Upper lobe of right lung (tissue), 1 donor: ENCODE data around the gene SLC38A8. TPM values are rescaled to one million over a fixed set of nuclear protein-coding genes. Genes with fewer than 3 reads are reported as not detected.

Experiments used
- ATAC-seq: fragments of 200-7000 bp; cut with Tn5 transposase; one replicate; pipeline ENCODE4 v1.9.1; 2020; ENCODE audit warnings: mild to moderate bottlenecking, moderate library complexity
- DNase-seq: peaks from one replicate; pipeline ENCODE4 v3.0.0-alpha.2; 2020
- H3K27ac ChIP-seq: fragments of 200-600 bp; one replicate; pipeline ENCODE4 v1.8.0; 2022
- H3K27me3 ChIP-seq: fragments of 200-600 bp; one replicate; pipeline ENCODE4 v1.8.0; 2022; ENCODE audit warnings: mild to moderate bottlenecking
- H3K36me3 ChIP-seq: fragments of 200-600 bp; one replicate; pipeline ENCODE4 v1.8.0; 2022
- H3K4me1 ChIP-seq: fragments of 200-600 bp; one replicate; pipeline ENCODE4 v1.8.0; 2022
- H3K4me3 ChIP-seq: fragments of 200-600 bp; one replicate; pipeline ENCODE4 v1.8.0; 2022; ENCODE audit warnings: mild to moderate bottlenecking
- H3K9me3 ChIP-seq: fragments of 200-600 bp; one replicate; pipeline ENCODE4 v1.8.0; 2022
- intact Hi-C: fragments of 100-400 bp; cut with DNase I; formaldehyde crosslinking; loops from one replicate; pipeline ENCODE4 v1.11.0; 2022
- total RNA-seq: library from RNA; stranded (reverse); fragmentation: NEBNext Ultra II Directional; extraction: Animal tissue kit (Norgen Biotek cat#: 25700); gene quantifications from one replicate; pipeline ENCODE4 v1.2.1, GENCODE V29; 2021
- TF ChIP-seq, protein P1 (sequence below): fragments of 200-600 bp; IDR thresholded peaks from one replicate; pipeline ENCODE4 v1.8.0; 2022; ENCODE audit warnings: antibody characterized with exemption
- donor health status: DM: no; HTN: yes; CAD: no; lungs with severe emphysema.

SLC38A8 gene
- total RNA-seq, 1 donor from 2014 or later = not detected

DNA sequence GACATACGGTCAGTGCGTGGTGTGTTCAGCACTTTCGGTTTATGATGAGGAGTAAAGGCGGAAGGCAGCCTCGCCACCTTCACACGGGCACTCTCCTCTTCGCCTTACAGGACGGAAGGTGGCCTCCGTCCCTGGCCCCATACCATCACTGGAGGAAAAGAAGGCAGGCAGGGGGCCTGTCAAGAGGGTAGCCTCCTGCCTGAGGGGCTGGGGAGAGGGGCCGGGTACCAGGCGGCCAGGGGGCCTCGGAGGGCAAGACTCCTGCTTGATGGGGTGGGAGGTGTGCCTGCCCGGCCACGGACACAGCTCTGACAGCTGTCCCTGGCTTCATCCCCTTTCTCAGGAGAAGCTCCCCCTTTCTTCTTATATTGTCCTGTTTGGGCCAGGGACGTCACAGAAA, 15.6 kb upstream of the SLC38A8 start:
- intact Hi-C loops = no loop called here
- H3K27me3 ChIP-seq = no peaks in the 10 kb centered on the region
- TF ChIP-seq, protein P1, sequence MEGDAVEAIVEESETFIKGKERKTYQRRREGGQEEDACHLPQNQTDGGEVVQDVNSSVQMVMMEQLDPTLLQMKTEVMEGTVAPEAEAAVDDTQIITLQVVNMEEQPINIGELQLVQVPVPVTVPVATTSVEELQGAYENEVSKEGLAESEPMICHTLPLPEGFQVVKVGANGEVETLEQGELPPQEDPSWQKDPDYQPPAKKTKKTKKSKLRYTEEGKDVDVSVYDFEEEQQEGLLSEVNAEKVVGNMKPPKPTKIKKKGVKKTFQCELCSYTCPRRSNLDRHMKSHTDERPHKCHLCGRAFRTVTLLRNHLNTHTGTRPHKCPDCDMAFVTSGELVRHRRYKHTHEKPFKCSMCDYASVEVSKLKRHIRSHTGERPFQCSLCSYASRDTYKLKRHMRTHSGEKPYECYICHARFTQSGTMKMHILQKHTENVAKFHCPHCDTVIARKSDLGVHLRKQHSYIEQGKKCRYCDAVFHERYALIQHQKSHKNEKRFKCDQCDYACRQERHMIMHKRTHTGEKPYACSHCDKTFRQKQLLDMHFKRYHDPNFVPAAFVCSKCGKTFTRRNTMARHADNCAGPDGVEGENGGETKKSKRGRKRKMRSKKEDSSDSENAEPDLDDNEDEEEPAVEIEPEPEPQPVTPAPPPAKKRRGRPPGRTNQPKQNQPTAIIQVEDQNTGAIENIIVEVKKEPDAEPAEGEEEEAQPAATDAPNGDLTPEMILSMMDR = no peak
- no peaks in the 10 kb centered on the region for H3K4me1 ChIP-seq
- peaks cover 100% of the 10 kb centered on the region for H3K36me3 ChIP-seq
- ATAC-seq (no peak), DNase-seq (peak; percentile 56)
- H3K4me3 ChIP-seq = no peak overlapping the region
- H3K27ac ChIP-seq = no peak overlapping the region
- no peaks in the 10 kb centered on the region for H3K9me3 ChIP-seq

DNA sequence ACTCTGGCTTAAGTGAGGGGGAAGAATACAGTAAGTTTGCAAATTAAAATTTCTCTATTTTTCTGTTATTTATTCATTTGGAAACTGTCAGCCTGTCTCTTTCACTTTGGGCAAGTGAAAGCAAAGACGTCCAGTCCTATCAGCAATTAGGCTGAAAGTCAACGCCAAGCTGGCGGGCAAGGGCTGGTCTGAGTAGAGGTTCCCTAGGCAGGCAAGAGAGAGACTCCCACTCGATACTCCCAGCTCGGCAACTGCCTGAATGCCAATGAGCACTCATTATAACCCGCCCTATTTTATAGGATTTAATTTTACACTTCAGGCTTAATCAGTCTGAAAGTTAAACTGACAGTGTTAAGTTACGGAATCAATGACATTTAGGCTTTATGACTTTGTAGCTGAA, 14.3 kb upstream of the SLC38A8 start:
- ATAC-seq (no peak), DNase-seq (no peak)
- no peaks in the 10 kb centered on the region for H3K9me3 ChIP-seq
- H3K4me3 ChIP-seq = no peak overlapping the region
- no peaks in the 10 kb centered on the region for H3K27me3 ChIP-seq
- H3K36me3 ChIP-seq = peaks cover 100% of the 10 kb centered on the region
- no peak overlapping the region for H3K27ac ChIP-seq
- TF ChIP-seq, protein P1 = no peak
- intact Hi-C loops = no loop called here
- H3K4me1 ChIP-seq = no peaks in the 10 kb centered on the region

DNA sequence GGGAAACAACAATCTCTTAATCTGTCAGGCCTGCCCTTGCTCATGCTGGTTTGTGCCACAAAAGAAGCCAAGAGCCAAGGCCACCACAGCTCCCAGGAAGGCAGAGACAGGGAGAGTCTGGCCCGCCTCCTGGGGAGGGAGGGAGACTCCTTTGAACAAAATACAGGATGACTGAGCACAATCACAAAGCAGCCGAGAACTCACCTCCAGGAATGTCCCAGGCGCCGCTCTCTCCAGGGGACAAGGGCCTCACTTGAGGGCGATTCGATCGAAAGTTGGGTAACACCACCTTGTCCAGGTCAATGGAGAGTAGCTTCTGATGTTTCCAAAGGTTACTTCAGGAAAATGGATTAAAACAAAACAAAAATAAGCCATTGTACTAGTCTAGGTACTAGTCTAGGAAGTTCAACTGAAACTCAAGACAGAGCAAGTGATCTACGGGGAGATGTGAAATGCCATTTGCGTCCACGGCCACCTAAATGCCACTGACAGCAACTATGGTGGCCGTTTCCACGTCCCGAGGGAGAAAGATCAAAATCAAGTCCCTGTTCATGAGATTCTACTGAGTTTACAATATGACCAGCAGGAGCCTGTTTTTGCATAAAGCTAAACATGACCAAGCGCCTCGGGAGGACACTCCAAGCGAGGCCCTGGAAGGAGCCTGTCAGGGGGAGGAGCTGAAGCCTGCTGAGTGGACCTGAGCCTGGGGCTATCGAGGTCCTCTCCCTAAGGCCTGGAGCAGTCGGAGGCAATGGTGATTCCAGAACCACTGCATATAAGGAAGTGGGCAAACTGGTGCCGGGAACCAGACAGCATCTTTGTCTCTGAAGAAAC, 13.4 kb upstream of the SLC38A8 start:
- no peak overlapping the region for H3K27ac ChIP-seq
- ATAC-seq = peak; percentile 52

DNA sequence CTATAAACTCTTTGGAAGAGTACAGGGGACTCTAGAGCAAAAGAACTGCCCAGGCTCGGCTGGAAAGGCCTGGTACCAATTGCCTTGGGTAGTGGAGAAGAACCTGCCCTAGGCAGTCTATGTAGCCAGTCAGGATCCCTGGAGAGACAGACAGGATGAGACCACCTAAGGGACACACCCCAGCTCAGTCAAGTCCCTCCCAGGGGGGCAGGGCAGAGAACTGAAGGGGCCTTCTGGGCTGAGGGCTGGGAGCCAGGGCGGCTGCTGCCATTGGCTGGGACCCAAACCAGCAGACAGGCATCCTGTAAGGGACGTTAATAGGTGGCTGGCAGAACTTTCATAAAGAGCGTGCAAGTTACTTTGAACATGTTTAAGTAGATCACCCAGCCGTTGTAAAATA, 12.8 kb upstream of the SLC38A8 start:
- no peak overlapping the region for H3K4me3 ChIP-seq
- DNase-seq = peak; percentile 46
- H3K36me3 ChIP-seq = peaks cover 85% of the 10 kb centered on the region
- no peak for ATAC-seq
- no peak overlapping the region for H3K27ac ChIP-seq
- H3K27me3 ChIP-seq = no peaks in the 10 kb centered on the region
- no peaks in the 10 kb centered on the region for H3K9me3 ChIP-seq
- H3K4me1 ChIP-seq = no peaks in the 10 kb centered on the region
- TF ChIP-seq, protein P1 = no peak
- intact Hi-C loops = no loop called here

More for the DNA sequence above, 13.4 kb upstream of the SLC38A8 start:
- Histone ChIP-seq H3K4me1 (no peaks in the 10 kb centered on the region), H3K36me3 (peaks cover 90% of the 10 kb centered on the region), H3K27me3 (no peaks in the 10 kb centered on the region), H3K4me3 (no peak overlapping the region), H3K9me3 (no peaks in the 10 kb centered on the region)
- TF ChIP-seq, protein P1 = no peak
- intact Hi-C loops = no loop called here
- peak; percentile 54 for DNase-seq

DNA sequence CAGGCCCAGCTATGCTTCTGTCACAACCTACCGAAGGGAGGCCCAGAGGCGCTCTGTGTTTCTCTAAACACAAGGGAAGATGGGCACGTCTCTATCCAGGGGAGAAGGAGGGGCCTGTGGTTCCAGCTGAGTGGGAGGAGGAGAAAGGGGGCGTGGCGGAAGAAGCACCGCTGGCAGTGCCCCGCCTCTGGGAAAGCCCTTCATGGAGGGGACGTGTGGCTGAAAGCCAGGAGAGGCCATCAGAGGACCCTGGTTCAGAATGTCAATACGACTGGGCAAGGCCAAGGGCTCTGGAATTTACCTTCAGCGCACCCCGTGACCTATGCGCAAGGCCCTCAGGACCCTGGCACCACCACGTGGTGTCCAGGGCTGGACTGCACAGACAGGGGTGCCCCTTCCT, 12.3 kb upstream of the SLC38A8 start:
- Histone ChIP-seq H3K27me3 (no peaks in the 10 kb centered on the region), H3K27ac (no peak overlapping the region), H3K9me3 (no peaks in the 10 kb centered on the region), H3K4me1 (no peaks in the 10 kb centered on the region), H3K36me3 (peaks cover 85% of the 10 kb centered on the region), H3K4me3 (no peak overlapping the region)
- intact Hi-C loops = no loop called here
- peak; percentile 52 for DNase-seq
- TF ChIP-seq, protein P1 = no peak
- no peak for ATAC-seq
